H1 (cell line): ENCODE measurements around the gene RASSF4. TPM values are rescaled to one million over a fixed set of nuclear protein-coding genes. Genes with fewer than 3 reads are reported as not detected.

ENCODE experiments used
- CTCF ChIA-PET: fragments of 300-600 bp; sonication (Branson Sonifier 250); formaldehyde crosslinking; loops from one replicate; lab custom pipeline; 2021; ENCODE audit not compliant: partially characterized antibody; lab: Charles Lee
- POLR2A ChIA-PET: fragments of 300-600 bp; sonication (Branson Sonifier 250); formaldehyde crosslinking; loops from one replicate; lab custom pipeline; 2021; ENCODE audit warnings: inconsistent platforms; ENCODE audit not compliant: partially characterized antibody; lab: Charles Lee
- DNase-seq, 2 experiments: peaks; one replicate each; pipeline versions ENCODE4 v3.0.0 to v3.0.0-alpha.2; 2010 to 2022; ENCODE audit warnings: low spot score in 2 of 2, low read depth in 1 of 2, mixed read lengths in 1 of 2
- FAIRE-seq: peaks from 2 replicates; lab custom pipeline; 2011; peaks lifted over from hg19 to GRCh38; lab: Jason Lieb, UNC
- H2AFZ ChIP-seq: 2 replicates; pipeline ENCODE4 v1.8.1; 2012; ENCODE audit warnings: low read length, inconsistent platforms
- H2AK5ac ChIP-seq: 2 replicates; pipeline ENCODE4 v1.6.1; 2013; ENCODE audit warnings: low read depth, low read length
- H2BK120ac ChIP-seq: replicated peaks from 2 replicates; pipeline ENCODE3; 2013; ENCODE audit warnings: low read depth, low read length, inconsistent platforms
- H2BK12ac ChIP-seq: 2 replicates; pipeline ENCODE4 v1.6.1; 2013; ENCODE audit warnings: low read depth, low read length
- H2BK15ac ChIP-seq: 2 replicates; pipeline ENCODE4 v1.6.1; 2013; ENCODE audit warnings: low read length
- H2BK20ac ChIP-seq: 2 replicates; pipeline ENCODE4 v1.6.1; 2013; ENCODE audit warnings: low read length
- H2BK5ac ChIP-seq: 2 replicates; pipeline ENCODE4 v1.6.1; 2013; ENCODE audit warnings: low read depth, low read length
- H3K14ac ChIP-seq: 2 replicates; pipeline ENCODE4 v1.6.1; 2013; ENCODE audit warnings: inconsistent platforms; ENCODE audit not compliant: insufficient read length
- H3K18ac ChIP-seq: 2 replicates; pipeline ENCODE4 v1.6.1; 2013; ENCODE audit warnings: low read length; ENCODE audit errors: extremely low read depth
- H3K23ac ChIP-seq: 2 replicates; pipeline ENCODE4 v1.6.1; 2013; ENCODE audit warnings: inconsistent platforms; ENCODE audit not compliant: insufficient read length
- H3K23me2 ChIP-seq: 2 replicates; pipeline ENCODE4 v1.6.1; 2013; ENCODE audit warnings: low read depth, low read length
- H3K27ac ChIP-seq: 2 replicates; pipeline ENCODE4 v1.6.1; 2011; ENCODE audit warnings: low read depth, low read length, inconsistent platforms
- H3K27me3 ChIP-seq, 4 experiments: replicated peaks in 1 of 4; 1 replicate in 1 of 4; 2 replicates in 3 of 4; pipeline versions ENCODE4 v1.6.1 to v1.8.1; 2011 to 2013; ENCODE audit warnings: low read length in 3 of 4, mild to moderate bottlenecking in 3 of 4, inconsistent platforms in 2 of 4, mixed read lengths in 2 of 4, moderate library complexity in 1 of 4; ENCODE audit not compliant: control insufficient read depth in 3 of 4, insufficient read depth in 3 of 4; ENCODE audit errors: extremely low read depth in 1 of 4
- H3K36me3 ChIP-seq, 4 experiments: 2 replicates each; pipeline versions ENCODE4 v1.6.1 to v1.8.1; 2011 to 2013; ENCODE audit warnings: mild to moderate bottlenecking in 4 of 4, low read length in 3 of 4, moderate library complexity in 2 of 4, control low read depth in 1 of 4, inconsistent platforms in 1 of 4; ENCODE audit not compliant: insufficient read depth in 4 of 4, control insufficient read depth in 2 of 4
- H3K4ac ChIP-seq: replicated peaks from 2 replicates; pipeline ENCODE3; 2013; ENCODE audit warnings: low read length, low read depth, mixed read lengths, inconsistent platforms; ENCODE audit not compliant: insufficient read length
- H3K4me1 ChIP-seq, 4 experiments: replicated peaks in 1 of 4; 1 replicate in 1 of 4; 2 replicates in 3 of 4; pipeline versions ENCODE4 v1.6.1 to v1.8.1; 2011 to 2013; ENCODE audit warnings: low read length in 3 of 4, inconsistent platforms in 2 of 4, mixed read lengths in 1 of 4; ENCODE audit not compliant: insufficient read depth in 4 of 4, control insufficient read depth in 3 of 4
- H3K4me2 ChIP-seq, 2 experiments: 2 replicates each; pipeline versions ENCODE4 v1.6.1 to v1.8.1; 2011 to 2013; ENCODE audit warnings: low read depth in 2 of 2, low read length in 2 of 2, control low read depth in 1 of 2, inconsistent platforms in 1 of 2, mild to moderate bottlenecking in 1 of 2; ENCODE audit not compliant: insufficient read depth in 1 of 2
- H3K4me3 ChIP-seq, 4 experiments: fragments of 200-600, 300-600 bp in 1 of 4; sonication (generic), shearing (Covaris generic), sonication (Bioruptor Twin) in 1 of 4; 2 replicates each; pipeline versions ENCODE4 v1.5.1 to v1.8.1; 2011 to 2016; ENCODE audit warnings: low read length in 4 of 4, low read depth in 3 of 4, control low read depth in 2 of 4, inconsistent platforms in 2 of 4, mild to moderate bottlenecking in 2 of 4, mixed read lengths in 1 of 4, moderate library complexity in 1 of 4; ENCODE audit not compliant: insufficient read depth in 2 of 4; ENCODE audit errors: extremely low read depth in 1 of 4
- H3K56ac ChIP-seq: replicated peaks from 2 replicates; pipeline ENCODE3; 2013; ENCODE audit warnings: low read depth, mild to moderate bottlenecking, mixed read lengths, low read length, inconsistent platforms; ENCODE audit not compliant: insufficient read length
- H3K79me1 ChIP-seq: 2 replicates; pipeline ENCODE4 v1.6.1; 2013; ENCODE audit warnings: low read depth, low read length, control low read depth
- H3K79me2 ChIP-seq, 2 experiments: 2 replicates each; pipeline versions ENCODE4 v1.6.1 to v1.8.1; 2012 to 2013; ENCODE audit warnings: low read length in 2 of 2, mild to moderate bottlenecking in 2 of 2, inconsistent platforms in 1 of 2; ENCODE audit not compliant: insufficient read depth in 2 of 2, control insufficient read depth in 1 of 2
- H3K9ac ChIP-seq, 4 experiments: replicated peaks in 1 of 4; 1 replicate in 1 of 4; 2 replicates in 3 of 4; pipeline versions ENCODE4 v1.6.1 to v1.8.1; 2011 to 2013; ENCODE audit warnings: low read depth in 3 of 4, low read length in 3 of 4, control low read depth in 2 of 4, mild to moderate bottlenecking in 2 of 4, moderate library complexity in 2 of 4, inconsistent platforms in 1 of 4; ENCODE audit errors: extremely low read depth in 1 of 4
- H3K9me3 ChIP-seq, 2 experiments: 2 replicates each; pipeline versions ENCODE4 v1.6.1 to v1.8.1; 2012 to 2013; ENCODE audit warnings: mild to moderate bottlenecking in 2 of 2, moderate library complexity in 2 of 2, control low read depth in 1 of 2, inconsistent platforms in 1 of 2, low read depth in 1 of 2, low read length in 1 of 2, mixed read lengths in 1 of 2; ENCODE audit not compliant: insufficient read depth in 2 of 2
- H4K20me1 ChIP-seq, 2 experiments: replicated peaks in 1 of 2; 2 replicates each; pipeline versions ENCODE3 to v1.8.1; 2011 to 2013; ENCODE audit warnings: inconsistent platforms in 2 of 2, low read length in 2 of 2, mild to moderate bottlenecking in 1 of 2; ENCODE audit not compliant: insufficient read depth in 2 of 2, control insufficient read depth in 1 of 2
- H4K5ac ChIP-seq: 2 replicates; pipeline ENCODE4 v1.6.1; 2013; ENCODE audit warnings: low read length, low read depth, mixed read lengths, inconsistent platforms; ENCODE audit not compliant: insufficient read length
- H4K8ac ChIP-seq: 2 replicates; pipeline ENCODE4 v1.8.0; 2013; ENCODE audit warnings: mild to moderate bottlenecking, moderate library complexity, low read length, inconsistent platforms; ENCODE audit not compliant: insufficient read depth; ENCODE audit errors: extremely low read depth
- H4K91ac ChIP-seq: replicated peaks from 2 replicates; pipeline ENCODE3; 2013; ENCODE audit warnings: low read length, mixed read lengths, inconsistent platforms; ENCODE audit not compliant: insufficient read length
- POU5F1 ChIP-seq: IDR thresholded peaks from 2 replicates; pipeline ENCODE4 v1.6.1; 2011; ENCODE audit warnings: low read depth, mild to moderate bottlenecking, low read length, moderate library complexity
- SAP30 ChIP-seq: fragments of 300-600 bp; sonication (generic); IDR thresholded peaks from 2 replicates; pipeline ENCODE4 v1.7.1; 2012; ENCODE audit warnings: low read length, moderate library complexity, mild to moderate bottlenecking, inconsistent platforms; ENCODE audit not compliant: insufficient read depth, insufficient replicate concordance
- WGBS, 2 experiments: shearing (Covaris generic) in 1 of 2; methylation state at CpG; one replicate each; pipeline versions ENCODE4 v1.1.6 to v1.1.7; 2013 to 2015; ENCODE audit warnings: low lambda C conversion rate in 2 of 2, mixed read lengths in 2 of 2, inconsistent platforms in 1 of 2, low coverage in 1 of 2, missing lambda C conversion rate in 1 of 2; ENCODE audit not compliant: insufficient replicate concordance in 2 of 2, insufficient coverage in 1 of 2, insufficient read length in 1 of 2; ENCODE audit errors: extremely low coverage in 1 of 2, missing lambda C conversion rate in 1 of 2; 5-methylcytosine and 5-hydroxymethylcytosine counted together
- polyA plus RNA-seq, 7 experiments: library from polyadenylated mRNA; depleted of rRNA in 3 of 7; stranded (reverse) in 5 of 7; unstranded in 2 of 7; fragments of >200 nt in 5 of 7; fragments of 200-250 nt in 2 of 7; gene quantifications; 1 replicate in 5 of 7; 2 replicates in 1 of 7; 4 replicates in 1 of 7; pipeline versions ENCODE4 v1.2.1 to v1.2.3, GENCODE V29; 2011 to 2013; ENCODE audit warnings: missing spikeins in 2 of 7, mixed read lengths in 2 of 7
- total RNA-seq: library from RNA; stranded (reverse); fragmentation: NEBNext Ultra II Directional; extraction: Animal tissue kit (Norgen Biotek cat#: 25700); gene quantifications from 2 replicates; pipeline ENCODE4 v1.2.1, GENCODE V29; 2021
- TF ChIP-seq, protein P1 (sequence below): IDR thresholded peaks from 2 replicates; pipeline ENCODE4 v1.6.1; 2012; ENCODE audit warnings: inconsistent platforms

The RASSF4 gene
- total and polyA plus RNA-seq, 2 of the 8 experiments (the other 6 are each of a cell fraction or from before 2014, with no cell fraction given) = 14.3 to 14.5 TPM

DNA sequence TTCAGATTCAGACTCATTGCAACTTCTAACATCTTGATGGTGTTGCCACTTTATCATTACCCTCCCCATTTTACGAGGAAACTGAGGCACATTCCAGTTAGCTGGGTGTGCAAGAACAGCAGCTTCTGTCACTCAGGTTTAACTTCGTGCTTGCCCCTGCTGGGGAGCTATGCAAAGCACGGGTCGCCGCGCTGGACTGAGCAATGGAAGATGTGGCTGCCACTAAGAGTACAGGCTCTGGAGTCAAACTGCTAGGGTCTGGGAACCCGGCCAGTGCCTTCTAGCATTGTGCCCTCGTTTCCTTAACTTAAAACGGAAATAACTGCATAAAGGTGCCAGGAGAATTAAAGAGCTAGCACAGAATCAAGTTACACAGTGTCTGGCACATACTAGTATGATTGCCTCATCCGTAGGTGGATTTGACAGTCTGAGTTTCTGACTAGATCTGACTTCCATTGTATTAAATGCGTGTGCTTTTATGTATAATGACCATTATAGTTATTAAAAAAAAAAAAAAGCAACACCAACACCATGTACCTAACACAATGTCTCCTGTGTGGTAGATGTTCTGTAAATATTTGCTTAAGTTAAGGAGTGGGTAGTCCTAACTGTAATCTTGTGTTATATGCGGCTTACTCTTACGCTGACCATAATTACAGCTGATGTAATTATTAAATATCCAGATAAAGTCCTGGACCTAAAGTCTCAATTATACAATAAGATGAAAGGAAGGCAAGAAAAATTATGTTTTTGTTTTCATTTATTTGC, 42.0 kb downstream of the RASSF4 start:
- no peak overlapping the region for H2BK15ac ChIP-seq
- H2AFZ ChIP-seq = no peak overlapping the region
- no peak for DNase-seq
- FAIRE-seq = no peak
- ChIA-PET POLR2A (interaction anchor here (0.5 to 3.2 kb wide), 5 partner anchors 11 to 668 kb away, joined by 3 to 23 read pairs (median 4); partner anchors contain the start of gene DEPP1), CTCF (interaction anchor here (1.5 to 2.2 kb wide), 3 partner anchors 11 to 247 kb away, joined by 3 to 10 read pairs (median 5); no protein-coding TSS in a partner anchor)
- peak overlapping the region; percentile 91 for H3K18ac ChIP-seq
- WGBS, 2 experiments = 40% methylated on average over 13 of the region's 13 CpGs; no CpG with 5 or more reads in 1 of the 2 experiments
- H2BK5ac ChIP-seq = no peak overlapping the region
- peak overlapping the region; percentile 50 to 95 (median 64) for H3K4me3 ChIP-seq
- no peak overlapping the region for H3K27ac ChIP-seq
- no peak overlapping the region for H3K56ac ChIP-seq
- H4K91ac ChIP-seq = peak overlapping the region; percentile 69
- H2BK20ac ChIP-seq = no peak overlapping the region
- H2AK5ac ChIP-seq = no peak overlapping the region
- peak overlapping the region in 3 of 4 experiments; percentile 69 to 90 (median 80); a peak in 6 of 7 replicates for H3K9ac ChIP-seq
- no peak overlapping the region for H3K4ac ChIP-seq
- H3K4me1 ChIP-seq = peaks cover 2 to 6% (median 4%) of the 10 kb centered on the region in 4 experiments; a peak in 4 of 7 replicates
- peaks cover 0 to 7% of the 10 kb centered on the region in 2 experiments for H4K20me1 ChIP-seq
- peaks cover 2 to 18% (median 11%) of the 10 kb centered on the region in 4 experiments; a peak in 7 of 8 replicates for H3K36me3 ChIP-seq
- no peaks in the 10 kb centered on the region for H3K9me3 ChIP-seq
- peak overlapping the region; percentile 11; the same call in 1 of the 2 replicates for H4K8ac ChIP-seq
- H3K79me1 ChIP-seq = no peaks in the 10 kb centered on the region; the same call in 1 of the 2 replicates
- peaks cover 0 to 20% of the 10 kb centered on the region in 2 experiments; a peak in 3 of 4 replicates for H3K79me2 ChIP-seq
- H3K23ac ChIP-seq = no peak overlapping the region
- peak overlapping the region; percentile 69 to 99 for H3K4me2 ChIP-seq
- H4K5ac ChIP-seq = no peak overlapping the region
- H2BK12ac ChIP-seq = no peak overlapping the region
- TF ChIP-seq, protein P1, sequence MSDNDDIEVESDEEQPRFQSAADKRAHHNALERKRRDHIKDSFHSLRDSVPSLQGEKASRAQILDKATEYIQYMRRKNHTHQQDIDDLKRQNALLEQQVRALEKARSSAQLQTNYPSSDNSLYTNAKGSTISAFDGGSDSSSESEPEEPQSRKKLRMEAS = peak; percentile 40; the same call in 1 of the 2 replicates
- TF ChIP-seq SAP30 = peak; percentile 29
- no peak for TF ChIP-seq POU5F1
- H3K23me2 ChIP-seq = peaks cover 5% of the 10 kb centered on the region
- H3K27me3 ChIP-seq = peaks cover 0 to 4% (median 4%) of the 10 kb centered on the region in 4 experiments; a peak in 4 of 7 replicates
- no peak overlapping the region for H2BK120ac ChIP-seq
- H3K14ac ChIP-seq = no peak overlapping the region
